ENCODE measurements around the gene CMTM6. TPM values are rescaled to one million over a fixed set of nuclear protein-coding genes. Genes with fewer than 3 reads are reported as not detected.
A peak's percentile ranks its signal among the peaks of the same experiment; 100 is the strongest.

CMTM6 gene
- total RNA-seq, 1 donor from 2014 or later = 33.7 TPM

DNA sequence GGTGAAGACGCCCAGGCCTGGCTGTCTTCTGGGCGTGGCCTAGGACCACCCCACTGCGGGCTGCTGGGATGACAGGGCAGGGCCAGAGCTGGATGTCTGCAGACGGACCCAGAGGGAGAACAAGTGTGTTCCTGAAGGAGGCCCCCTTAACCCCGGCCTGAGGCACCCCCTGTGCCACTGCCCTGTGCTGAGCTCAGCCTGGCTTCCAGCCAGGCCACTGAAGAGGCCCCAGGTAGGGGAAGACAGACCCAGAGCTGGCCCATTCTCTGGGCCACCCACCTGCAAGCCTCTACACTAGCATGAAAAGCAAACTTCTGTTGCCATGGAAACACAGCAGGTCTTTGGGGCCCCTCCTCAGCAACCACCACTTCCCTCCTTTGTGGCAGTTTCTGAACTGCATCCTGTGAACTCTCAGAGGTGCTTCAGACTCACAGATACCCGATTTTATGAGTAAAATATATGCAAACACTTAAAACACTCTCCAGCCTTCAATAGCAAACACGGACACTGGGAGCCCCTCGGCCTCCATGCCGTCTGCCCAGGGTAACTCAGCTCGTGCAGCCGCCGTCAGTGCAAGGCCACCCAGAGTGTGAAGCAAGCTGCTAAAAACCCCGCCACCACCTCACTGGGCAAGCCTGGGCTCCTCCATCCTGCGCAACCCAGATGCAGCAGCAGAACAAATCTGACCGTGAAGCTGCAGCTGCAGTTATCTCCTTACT lies 42.5 kb downstream of the CMTM6 start:
- peak overlapping the region; percentile 9 for H3K27ac Mint-ChIP-seq (ENCODE audit: unreplicated experiment)
- DNase-seq (ENCODE audit: low read depth, low spot score) = peak; percentile 23
- peaks cover 20% of the 10 kb centered on the region for H3K4me1 Mint-ChIP-seq
- peaks cover 4% of the 10 kb centered on the region for H3K36me3 Mint-ChIP-seq (ENCODE audit: low read depth)
- TF ChIP-seq, protein P1, sequence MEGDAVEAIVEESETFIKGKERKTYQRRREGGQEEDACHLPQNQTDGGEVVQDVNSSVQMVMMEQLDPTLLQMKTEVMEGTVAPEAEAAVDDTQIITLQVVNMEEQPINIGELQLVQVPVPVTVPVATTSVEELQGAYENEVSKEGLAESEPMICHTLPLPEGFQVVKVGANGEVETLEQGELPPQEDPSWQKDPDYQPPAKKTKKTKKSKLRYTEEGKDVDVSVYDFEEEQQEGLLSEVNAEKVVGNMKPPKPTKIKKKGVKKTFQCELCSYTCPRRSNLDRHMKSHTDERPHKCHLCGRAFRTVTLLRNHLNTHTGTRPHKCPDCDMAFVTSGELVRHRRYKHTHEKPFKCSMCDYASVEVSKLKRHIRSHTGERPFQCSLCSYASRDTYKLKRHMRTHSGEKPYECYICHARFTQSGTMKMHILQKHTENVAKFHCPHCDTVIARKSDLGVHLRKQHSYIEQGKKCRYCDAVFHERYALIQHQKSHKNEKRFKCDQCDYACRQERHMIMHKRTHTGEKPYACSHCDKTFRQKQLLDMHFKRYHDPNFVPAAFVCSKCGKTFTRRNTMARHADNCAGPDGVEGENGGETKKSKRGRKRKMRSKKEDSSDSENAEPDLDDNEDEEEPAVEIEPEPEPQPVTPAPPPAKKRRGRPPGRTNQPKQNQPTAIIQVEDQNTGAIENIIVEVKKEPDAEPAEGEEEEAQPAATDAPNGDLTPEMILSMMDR (conservative IDR thresholded peaks at IDR 0.05) = no peak
- no peaks in the 10 kb centered on the region for H3K27me3 Mint-ChIP-seq (ENCODE audit: low read depth)
- peak overlapping the region; percentile 51 for H3K4me3 Mint-ChIP-seq
- no peaks in the 10 kb centered on the region for H3K9me3 Mint-ChIP-seq

GRCh38 chr3:32459450-32459849 lies 43.2 kb downstream of the CMTM6 start:
- Mint-ChIP-seq H3K36me3 (ENCODE audit: low read depth) (peaks cover 3% of the 10 kb centered on the region), H3K27me3 (ENCODE audit: low read depth) (no peaks in the 10 kb centered on the region), H3K4me3 (no peak overlapping the region), H3K4me1 (peaks cover 20% of the 10 kb centered on the region), H3K9me3 (no peaks in the 10 kb centered on the region), H3K27ac (ENCODE audit: unreplicated experiment) (no peak overlapping the region)
- TF ChIP-seq, protein P1 (conservative IDR thresholded peaks at IDR 0.05) = no peak
- no peak for DNase-seq (ENCODE audit: low read depth, low spot score)

DNA sequence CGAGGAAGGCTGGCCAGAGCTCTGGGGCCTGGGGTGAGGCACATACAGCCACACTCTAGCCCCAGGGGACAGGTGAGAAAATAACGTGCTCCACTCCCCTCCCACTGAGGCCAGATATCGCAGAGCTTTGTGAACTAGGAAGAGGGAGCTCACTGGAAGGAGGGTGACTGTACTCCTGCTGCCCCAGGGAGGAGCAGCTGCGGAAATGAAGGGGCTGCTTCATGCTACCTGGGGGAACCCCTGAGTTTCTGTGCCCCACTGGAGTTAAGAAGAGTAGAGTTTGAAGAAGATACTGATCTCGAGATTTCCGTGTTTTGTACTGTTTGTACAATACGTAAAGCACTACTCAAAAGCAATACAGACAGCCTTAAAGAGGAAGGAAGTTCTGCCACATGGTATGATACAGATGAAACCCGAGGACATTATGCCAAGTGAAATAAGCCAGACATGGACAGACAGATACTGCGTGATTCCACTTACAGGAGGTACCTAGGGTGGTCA lies 44.6 kb downstream of the CMTM6 start:
- Mint-ChIP-seq H3K27me3 (ENCODE audit: low read depth) (no peaks in the 10 kb centered on the region), H3K9me3 (no peaks in the 10 kb centered on the region), H3K4me1 (peaks cover 23% of the 10 kb centered on the region), H3K27ac (ENCODE audit: unreplicated experiment) (peak overlapping the region; percentile 14), H3K4me3 (no peak overlapping the region), H3K36me3 (ENCODE audit: low read depth) (peaks cover 3% of the 10 kb centered on the region)
- TF ChIP-seq, protein P1 (conservative IDR thresholded peaks at IDR 0.05) = no peak
- DNase-seq (ENCODE audit: low read depth, low spot score) = no peak

GRCh38 chr3:32456429-32457130 lies 46.1 kb downstream of the CMTM6 start:
- TF ChIP-seq, protein P1 (conservative IDR thresholded peaks at IDR 0.05) = no peak
- peaks cover 3% of the 10 kb centered on the region for H3K36me3 Mint-ChIP-seq (ENCODE audit: low read depth)
- no peaks in the 10 kb centered on the region for H3K9me3 Mint-ChIP-seq
- H3K27ac Mint-ChIP-seq (ENCODE audit: unreplicated experiment) = no peak overlapping the region
- H3K4me3 Mint-ChIP-seq = no peak overlapping the region
- no peaks in the 10 kb centered on the region for H3K27me3 Mint-ChIP-seq (ENCODE audit: low read depth)
- peaks cover 24% of the 10 kb centered on the region for H3K4me1 Mint-ChIP-seq
- no peak for DNase-seq (ENCODE audit: low read depth, low spot score)

DNA sequence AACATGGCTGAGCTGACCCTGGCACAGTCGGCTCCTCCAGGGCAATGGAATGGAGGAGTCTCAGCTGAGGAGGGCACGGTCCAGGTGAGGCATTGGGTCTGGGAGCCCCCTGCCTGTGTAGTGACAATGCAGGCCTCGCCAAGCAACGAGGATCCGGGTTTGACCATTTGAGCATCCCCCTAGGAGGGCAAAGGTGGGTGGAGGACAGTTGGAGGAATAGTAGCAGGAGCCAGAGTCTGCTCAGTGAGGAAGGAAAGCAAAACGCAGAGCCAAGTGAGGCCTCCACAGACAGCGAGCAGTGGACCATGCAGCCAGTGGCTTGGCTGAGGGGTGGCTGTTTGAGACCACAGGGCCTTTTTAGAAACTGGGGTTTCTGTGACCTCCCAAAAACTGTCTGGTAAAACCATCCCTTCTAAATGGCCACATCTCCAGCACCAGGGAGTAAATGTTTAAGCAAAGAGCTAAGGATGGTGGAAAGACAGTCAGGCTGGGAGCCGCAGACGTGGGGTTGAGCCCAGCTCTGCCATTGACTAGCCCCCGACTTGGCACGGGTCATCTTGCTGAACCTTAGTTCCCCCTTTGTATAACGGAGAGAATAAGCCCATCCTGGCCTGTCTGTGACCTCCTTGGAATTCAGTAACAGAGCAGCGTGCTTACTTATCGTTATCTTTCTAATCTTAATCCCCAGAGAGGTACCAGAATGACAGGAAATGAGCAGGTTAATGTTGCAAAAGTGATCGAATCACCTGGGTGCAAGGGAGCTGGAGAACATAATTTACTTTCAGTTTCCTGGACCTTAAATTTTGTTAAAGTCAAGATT lies 46.8 kb downstream of the CMTM6 start:
- no peaks in the 10 kb centered on the region for H3K9me3 Mint-ChIP-seq
- no peak overlapping the region for H3K27ac Mint-ChIP-seq (ENCODE audit: unreplicated experiment)
- peaks cover 27% of the 10 kb centered on the region for H3K4me1 Mint-ChIP-seq
- peaks cover 3% of the 10 kb centered on the region for H3K36me3 Mint-ChIP-seq (ENCODE audit: low read depth)
- H3K4me3 Mint-ChIP-seq = no peak overlapping the region
- TF ChIP-seq, protein P1 (conservative IDR thresholded peaks at IDR 0.05) = no peak
- no peaks in the 10 kb centered on the region for H3K27me3 Mint-ChIP-seq (ENCODE audit: low read depth)
- DNase-seq (ENCODE audit: low read depth, low spot score) = no peak
